Measurements from ENCODE around the gene VGLL3. TPM values are rescaled to one million over a fixed set of nuclear protein-coding genes. Genes with fewer than 3 reads are reported as not detected.

VGLL3 gene
- total RNA-seq, 1 donor from 2014 or later: 69.8 TPM

DNA sequence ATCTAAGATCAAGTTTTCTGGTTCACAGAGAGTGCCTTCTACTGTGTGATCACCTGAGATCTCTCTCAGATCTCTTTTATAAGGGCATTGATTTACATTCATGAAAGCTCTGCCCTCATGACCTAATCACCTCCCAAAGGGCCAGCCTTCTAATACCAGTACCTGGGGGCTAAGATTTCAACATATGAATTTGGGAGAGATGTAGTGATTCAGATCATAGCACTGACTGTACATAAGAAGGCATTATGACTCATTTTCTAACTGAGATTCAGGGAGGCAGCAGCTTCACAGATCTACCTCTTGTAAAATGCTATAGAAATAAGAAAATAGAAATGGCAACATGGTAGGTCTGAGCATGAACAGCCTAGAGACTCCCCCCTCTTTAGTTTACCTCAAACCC is 39.6 kb downstream of the VGLL3 start:
- DNase-seq (ENCODE audit: low read depth): no peak

DNA sequence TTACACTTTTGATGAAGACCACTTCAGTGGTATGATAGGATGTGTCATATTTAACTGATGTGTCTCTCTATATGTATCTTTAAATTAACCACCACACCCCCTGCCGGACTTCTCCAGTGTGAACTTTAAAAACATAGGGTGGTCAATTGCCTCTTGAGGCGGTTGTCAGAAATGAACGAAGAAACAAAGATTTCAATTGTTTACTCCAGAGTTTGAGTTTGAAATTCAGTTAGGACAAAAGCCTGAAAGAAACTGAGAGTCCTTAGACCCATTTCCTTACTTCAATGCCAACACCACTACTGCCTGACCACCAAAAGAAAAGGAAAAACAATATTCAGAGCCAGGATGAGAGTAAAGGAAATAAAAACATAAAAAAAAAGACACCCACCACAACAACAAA is 40.2 kb downstream of the VGLL3 start:
- no peak for DNase-seq (ENCODE audit: low read depth)

DNA sequence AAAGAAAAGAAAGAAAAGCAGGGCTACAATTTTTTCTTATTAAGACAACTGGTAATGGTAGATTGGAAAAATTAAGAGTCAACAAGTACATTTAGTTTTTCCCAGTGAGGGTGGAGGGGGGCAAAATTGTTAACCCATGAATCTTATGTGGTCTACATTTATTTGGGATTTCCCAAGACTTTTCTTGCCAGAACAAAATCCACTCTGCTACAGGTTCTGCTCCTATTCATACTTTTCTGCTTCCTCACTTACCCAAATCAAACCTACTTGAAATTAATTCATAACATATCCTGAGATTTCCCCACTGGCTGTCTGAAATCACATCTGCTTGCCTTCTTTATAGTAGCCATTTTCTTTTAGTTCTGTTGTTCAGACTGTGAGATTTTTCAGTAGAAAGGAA is 41.1 kb downstream of the VGLL3 start:
- DNase-seq (ENCODE audit: low read depth): no peak

DNA sequence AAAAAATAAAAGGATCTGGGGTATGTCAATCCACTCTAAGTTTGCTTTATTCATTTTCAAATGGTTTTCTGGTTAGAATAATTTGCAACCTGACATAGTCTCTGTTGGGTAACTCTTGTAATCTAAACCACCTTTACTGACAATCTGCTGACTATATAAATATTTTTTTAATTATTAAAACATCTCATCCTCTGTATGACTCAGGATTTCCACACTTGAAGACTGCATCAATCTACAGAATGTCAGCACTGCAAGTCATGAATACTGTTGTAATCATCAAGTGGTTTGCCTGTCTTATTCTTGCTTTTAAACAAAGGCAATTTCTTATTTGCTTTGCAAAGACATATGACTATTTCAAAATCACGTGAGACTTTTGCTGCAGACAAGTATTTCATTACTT is 42.1 kb downstream of the VGLL3 start:
- peak; percentile 36 for DNase-seq (ENCODE audit: low read depth)

DNA sequence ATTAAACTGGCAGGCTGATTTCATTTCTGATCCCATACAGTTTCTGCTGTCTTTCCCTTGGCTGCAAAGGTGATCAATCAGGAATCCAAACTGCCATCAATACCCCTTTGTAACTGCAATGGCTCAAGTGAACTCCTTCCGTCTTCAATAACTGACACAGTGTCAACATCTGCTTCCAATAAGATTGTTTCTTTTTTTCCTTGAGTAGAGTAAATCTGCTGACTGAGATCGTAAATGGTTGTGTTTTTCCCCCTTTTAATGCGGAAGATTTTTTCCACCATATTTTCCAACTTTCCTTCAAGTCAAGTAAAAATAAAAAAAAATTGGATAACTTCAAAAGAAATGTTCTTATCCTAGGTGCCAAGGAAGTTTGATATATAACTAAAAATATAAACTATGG is 48.7 kb downstream of the VGLL3 start:
- DNase-seq (ENCODE audit: low read depth): no peak

DNA sequence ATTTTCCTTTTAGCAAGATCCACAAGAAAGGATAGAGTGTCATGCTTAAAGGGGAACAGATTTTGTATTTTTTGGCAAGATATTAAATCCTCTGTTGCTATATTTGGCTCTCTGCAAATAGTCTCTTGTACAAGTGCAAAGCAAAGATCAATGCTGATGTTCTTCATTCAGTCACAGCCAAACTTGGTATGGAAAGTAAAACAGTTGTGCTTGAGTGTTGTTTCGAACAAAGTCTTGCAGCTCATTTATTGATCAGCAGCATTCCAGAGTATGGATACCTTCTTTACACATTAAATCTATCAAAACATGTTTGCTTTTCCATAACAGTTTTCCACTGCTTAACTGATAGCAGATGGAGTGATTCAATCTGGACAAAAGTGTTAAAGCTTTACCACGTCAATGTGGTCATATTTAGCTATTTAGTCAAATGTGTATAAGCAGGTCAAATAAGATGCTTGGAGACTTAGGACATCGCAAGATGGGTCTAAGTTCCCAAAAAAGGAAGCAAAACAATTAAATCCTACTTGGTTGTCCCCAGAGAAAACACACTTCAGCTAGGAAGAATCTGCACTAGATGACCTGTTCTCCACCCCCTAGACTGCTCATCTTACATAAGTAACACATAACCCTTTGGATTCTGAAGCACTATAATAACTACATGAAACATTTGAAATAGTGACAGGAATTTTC is 52.4 kb downstream of the VGLL3 start:
- DNase-seq (ENCODE audit: low read depth): peak; percentile 45

DNA sequence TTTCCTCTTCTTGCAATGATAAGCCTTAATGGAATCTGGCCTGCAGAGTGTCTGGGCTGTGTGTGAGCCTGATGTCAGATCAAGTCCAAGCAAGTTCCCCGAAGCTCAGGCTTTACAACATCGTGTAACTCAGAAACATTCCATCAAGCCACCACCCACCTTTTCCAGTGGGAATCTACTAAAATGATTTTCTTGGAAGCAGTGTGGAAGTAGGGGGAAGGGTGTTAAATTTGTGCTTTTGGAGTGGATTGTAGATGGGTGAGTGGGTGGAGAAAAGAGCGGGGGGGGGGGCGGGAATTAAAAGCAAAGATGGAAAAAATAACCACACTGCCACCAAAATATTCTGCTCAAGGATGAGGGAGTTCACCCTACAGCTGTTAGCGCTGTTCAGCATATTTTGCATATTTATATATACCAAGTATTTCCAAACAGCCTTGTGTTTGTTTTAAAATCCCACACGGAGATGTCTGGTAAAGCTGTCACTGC is 53.6 kb downstream of the VGLL3 start:
- DNase-seq (ENCODE audit: low read depth): peak; percentile 91

DNA sequence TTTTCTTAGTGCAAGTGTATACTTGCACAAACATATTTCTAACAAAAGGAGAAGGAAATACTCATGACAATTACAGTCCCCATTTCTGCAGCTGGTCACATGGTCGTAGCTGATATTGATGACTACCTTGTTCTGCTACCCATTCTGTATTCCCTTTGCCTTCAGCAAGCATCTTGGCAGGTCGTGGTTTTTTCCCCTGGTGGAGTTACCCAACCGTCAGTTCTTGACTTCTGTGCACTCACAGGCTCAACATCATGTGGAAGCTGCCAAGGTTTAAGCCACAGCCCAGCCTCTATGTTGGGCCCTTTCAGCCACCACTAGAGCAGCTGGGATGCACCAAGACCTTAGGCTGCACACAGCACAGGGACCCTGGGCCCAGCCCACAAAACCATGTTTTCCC is 56.1 kb downstream of the VGLL3 start:
- DNase-seq (ENCODE audit: low read depth): peak; percentile 71

DNA sequence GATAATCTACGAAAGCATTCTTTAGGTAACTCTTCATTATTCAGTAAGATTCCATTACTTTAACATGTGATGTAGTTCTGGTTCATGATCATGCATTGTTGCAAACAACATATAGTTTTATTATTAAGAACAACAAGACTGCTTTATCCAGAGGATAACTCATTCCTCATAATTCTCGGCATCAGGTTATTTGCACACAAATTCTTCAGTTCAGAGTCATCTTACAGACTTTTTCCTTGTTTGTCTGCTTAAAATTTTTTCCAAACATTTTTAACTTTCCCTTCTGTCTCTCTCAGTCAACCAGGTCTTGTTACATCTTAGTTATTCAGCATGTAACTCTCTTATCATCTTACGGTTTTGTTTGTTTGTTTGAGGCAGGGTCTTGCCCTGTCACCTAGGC is 60.1 kb downstream of the VGLL3 start:
- no peak for DNase-seq (ENCODE audit: low read depth)

DNA sequence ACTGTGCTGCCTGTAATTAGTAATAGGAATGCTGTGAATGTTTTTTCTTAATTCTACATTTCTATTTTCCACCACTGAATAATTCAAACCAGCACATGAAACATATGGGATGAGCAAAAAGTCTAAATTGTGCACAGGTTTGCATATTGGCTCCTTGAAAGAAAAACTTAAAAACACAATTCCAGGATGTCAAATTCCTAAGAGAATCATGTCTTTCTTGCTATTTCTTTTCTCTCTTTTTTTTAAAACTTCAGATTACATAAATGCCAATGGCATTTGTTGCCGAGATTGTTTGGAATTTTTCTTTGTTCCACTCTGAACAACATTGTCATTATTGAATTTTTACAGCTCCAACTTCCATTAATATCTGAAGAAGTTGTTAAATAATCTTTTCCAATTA is 60.8 kb downstream of the VGLL3 start:
- DNase-seq (ENCODE audit: low read depth): no peak

DNA sequence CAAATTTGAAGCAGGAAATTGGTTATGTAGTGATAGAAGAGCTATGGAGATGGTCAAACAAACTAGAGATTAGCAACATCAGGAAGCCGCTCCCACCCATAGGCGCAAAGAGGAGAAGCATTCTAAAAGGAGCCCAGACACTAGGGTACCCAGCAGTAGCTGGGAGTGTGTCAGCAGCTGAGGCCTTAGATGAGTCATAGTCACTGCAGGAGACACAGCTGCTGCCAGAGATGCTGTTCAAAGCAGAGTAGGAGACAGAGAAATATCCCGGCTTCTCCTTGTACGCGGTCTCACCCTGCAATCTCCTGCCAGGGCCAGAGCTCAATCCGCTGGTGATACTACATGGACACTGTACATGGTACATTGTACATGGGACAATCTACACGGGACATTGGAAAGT is 61.9 kb downstream of the VGLL3 start:
- DNase-seq (ENCODE audit: low read depth): peak; percentile 82

DNA sequence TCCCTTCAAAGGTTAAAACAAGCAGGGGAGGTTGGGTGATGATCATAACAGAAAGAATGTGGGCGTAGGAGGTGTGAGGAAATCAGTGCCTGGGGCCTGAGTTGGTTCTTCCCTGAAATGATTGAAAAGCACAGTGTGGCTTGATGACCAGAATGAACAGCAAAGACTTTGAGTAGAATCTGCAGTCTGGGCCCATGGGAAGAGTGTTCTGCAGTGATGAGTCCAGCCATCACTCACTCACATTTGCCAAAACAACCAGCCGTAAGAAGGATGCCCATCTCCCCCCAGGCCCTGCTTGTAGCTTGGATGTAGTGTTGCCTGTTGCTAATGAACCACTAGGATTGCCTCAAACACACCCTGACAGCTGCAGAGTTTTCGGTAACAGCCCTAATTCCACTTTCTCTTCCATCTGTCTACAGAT is 67.9 kb downstream of the VGLL3 start:
- peak; percentile 91 for DNase-seq (ENCODE audit: low read depth)

DNA sequence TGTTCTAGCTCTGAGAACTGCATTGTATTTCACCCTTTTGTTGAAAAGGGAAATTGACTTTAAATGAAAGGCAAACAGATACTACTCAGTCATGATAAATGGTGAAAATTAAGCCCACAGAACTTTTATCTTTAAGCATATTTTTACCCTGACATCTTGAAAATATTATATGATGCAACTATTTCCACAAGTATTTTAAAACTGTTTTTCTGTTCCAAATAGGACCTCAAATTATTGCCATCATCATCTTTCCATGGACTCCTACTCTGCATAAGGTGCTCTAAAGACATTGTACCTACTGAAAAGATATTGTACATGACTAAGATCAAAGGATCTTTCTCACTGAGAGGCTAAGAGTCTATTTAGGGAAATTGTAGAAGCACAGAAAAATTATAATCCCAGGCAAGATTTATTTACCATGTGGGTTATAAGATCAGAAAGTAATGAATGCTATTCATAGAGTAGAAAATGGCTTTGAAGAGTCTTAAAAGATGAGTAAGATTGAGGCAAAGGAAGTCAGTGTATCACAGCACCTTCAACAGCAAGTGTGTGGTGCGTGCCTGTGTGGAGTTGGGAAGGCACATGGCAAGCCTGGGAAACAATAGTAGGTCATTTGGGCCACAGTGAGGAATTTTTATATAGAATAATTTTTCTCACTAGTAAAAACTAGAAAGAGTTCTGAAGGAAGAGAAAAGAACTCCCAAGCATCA is 68.8 kb downstream of the VGLL3 start:
- DNase-seq (ENCODE audit: low read depth): peak; percentile 42

DNA sequence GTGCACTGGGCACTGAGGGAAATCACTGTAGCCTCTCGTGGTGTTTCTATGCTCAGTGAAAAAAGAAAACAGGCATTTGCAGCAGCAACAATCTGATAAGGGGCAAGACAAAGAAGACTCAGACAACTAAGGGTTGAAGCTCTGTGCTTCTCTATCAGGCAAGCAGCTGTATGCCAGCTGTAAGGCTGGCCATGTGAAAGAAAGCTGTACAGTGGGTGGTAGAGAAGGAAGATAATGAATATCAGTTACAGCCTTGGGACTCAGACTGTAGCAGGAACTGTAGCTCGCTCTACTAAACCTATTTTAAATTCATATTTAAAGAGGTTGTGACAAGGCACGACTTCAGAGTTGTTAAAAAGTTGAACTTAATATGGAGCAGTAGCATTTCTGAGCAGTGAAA is 76.3 kb downstream of the VGLL3 start:
- peak; percentile 47 for DNase-seq (ENCODE audit: low read depth)

DNA sequence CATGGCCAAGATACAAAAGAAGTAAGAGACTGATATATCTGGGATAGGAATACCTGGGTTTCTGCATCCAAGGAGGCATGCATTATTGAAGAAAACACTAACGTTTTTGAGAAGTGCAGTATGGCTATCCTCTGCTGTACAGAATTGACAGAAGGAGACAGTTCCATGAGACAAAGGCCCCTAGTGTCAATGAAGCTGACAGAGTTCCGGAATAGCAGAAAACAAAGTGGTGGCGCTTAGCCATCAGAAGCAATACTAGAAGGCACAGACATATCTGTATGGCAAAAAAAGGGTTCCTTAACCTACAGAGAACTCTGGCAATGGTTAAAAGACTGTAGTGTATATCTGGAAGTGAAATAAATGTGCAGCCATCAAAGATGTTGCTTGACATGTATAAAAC is 77.8 kb downstream of the VGLL3 start:
- no peak for DNase-seq (ENCODE audit: low read depth)

DNA sequence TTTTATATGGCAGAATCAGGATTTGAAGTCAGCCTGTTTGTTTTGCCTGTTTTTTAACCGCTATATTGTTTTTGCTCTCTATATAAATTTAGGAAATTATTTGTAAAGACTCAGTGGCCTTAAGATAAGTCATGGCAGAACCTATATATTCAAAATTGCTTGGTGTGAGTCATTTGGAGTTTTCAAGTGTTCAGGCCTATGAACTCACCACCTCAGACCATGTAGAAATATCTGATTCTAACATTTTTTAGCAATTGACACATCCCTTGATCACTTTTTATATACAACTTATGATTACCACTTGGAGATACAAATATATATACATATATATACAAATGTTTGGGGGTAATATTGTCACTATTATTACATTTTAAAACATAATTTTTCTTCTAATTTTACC is 95.7 kb downstream of the VGLL3 start:
- DNase-seq (ENCODE audit: low read depth): no peak

DNA sequence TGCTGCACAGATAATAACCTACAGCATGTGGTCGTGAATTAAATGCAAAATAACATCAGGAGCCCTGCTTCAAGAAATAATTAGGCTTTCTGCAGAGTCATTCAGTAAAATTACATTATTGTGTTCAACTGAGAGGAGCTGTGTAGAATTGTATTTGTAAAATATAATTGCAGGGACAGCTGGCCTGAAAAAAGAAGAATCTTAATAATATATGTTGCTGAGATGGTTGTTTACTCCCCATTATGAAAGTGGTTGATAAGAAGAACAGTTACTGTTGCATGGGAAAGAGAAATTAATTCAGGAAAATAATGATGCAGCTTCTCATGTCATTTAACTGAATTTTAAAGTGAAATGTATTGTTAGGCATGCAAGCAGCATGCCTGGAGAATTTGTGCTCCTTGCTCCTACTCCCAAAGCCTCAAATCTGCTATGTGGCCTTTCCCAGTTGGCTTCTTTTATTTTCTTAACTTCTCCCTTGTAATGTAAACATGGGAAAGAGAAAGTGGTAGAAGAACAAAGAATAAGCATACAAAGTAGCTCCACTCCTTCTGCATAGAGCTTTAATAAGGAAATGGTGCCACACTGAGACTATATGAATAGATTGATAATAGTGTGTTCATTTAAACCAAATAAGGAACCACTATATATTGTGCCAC is 100.1 kb downstream of the VGLL3 start:
- no peak for DNase-seq (ENCODE audit: low read depth)

Other genes with a start within 250 kb of the VGLL3 start
- gene CHMP2B, start 236.2 kb upstream of the VGLL3 start, total RNA-seq: 33.6 and 37.8 TPM in 2 replicates

Measured in myocyte (in vitro differentiated cells).